HG02885 (cell line): Measurements from ENCODE around the gene FBXL17.

Experiments
- ATAC-seq: cut with Tn5 transposase; IDR thresholded peaks from one replicate; pipeline ENCODE4 v1.9.1; 2021; ENCODE audit warnings: mild to moderate bottlenecking; ENCODE audit not compliant: unreplicated experiment, poor library complexity

FBXL17 gene

DNA sequence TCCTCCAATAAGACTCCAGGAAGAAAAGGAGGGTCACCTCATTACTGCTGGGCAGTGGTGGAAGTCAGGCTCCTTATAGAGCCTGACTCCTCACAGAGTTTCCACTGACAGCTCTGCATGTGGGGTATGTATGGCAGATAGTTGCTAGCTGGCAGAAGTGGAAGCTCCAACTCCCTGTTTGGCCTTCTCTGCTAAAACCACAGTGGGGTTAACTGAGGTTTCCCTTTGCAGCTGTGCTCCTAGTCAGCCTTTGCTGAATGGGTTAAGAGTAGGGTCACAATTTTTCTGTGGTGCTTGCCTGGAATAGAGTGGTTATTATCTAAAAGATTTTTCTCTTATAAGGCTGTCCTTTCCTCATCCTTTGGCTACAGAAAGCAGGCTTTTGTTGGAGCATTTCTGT is 327.5 kb downstream of the FBXL17 start:
- no peak for ATAC-seq

DNA sequence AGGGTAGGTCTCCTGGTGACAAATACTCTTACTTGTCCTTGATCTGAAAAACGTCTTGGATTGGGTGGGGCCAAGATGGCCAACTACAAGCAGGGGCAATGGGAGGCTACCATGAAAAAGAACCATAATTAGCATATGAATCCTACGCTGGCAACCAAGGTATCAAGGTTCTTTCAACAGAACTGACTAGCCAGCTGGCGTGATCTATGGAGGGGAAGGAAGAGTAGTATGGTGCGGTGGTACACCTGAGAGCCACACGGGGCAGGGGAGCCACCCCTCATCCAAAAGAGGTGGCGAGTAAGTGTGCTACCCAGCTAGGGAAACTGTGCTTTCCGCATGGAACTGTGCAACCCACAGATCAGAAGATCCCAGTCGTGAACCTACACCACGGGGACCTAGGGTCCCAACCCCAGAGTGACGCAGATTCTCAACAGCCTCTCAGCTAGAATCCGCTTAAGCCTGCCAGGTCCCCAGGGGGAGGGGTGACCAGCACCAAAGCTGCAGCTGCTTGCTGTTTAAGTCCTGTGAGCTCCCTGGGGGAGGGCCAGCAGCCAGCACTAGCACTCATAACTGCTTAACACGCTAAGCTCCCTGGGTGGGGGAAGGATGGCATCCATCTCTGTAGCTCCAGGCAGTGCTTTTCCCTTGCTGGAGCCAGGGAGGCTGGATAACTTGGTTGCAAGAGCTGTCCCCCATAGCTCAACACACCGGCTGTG is 334.8 kb downstream of the FBXL17 start:
- ATAC-seq = no peak

GRCh38 chr5:108036482-108036881 is 345.4 kb downstream of the FBXL17 start:
- ATAC-seq = no peak

DNA sequence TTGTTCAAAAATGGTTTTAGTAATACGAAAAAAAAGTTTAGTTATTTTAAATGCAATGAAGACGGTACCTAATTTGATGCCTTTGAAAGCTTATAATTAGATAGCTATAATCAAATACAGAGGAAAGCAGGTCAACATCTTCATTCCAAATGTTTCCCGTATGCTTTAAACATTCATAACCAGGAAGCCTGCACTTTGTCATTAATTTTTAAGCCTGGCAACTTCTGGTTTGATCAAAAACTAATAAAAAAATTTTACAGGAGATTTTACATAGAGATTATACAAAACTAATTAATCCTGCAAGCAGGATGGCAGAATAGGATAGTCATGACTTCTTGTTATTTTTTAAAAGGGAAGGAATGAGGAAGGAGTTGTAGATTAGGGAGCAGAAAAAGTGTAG is 353.0 kb downstream of the FBXL17 start:
- no peak for ATAC-seq

- no peak for ATAC-seq
Measured at GRCh38 chr5:108028412-108028811, 353.5 kb downstream of the FBXL17 start.

DNA sequence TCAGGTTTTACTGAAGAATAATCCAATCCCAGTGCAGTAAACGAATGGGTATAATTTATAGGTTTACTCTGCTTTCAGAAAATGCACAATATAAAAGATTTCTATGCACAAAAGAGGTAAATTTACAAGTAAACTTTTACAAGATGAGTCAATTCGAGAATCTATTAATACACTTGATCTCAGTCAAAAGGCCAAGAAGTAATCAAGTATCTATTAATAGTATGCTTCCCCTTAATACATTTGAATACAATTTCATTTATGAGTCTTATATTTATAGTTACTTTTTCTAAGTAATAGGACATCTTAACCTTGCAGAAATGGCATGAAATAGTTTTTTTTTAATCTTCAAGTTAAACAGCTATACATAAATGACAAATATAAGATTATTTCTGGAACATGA is 355.9 kb downstream of the FBXL17 start:
- ATAC-seq = no peak

- ATAC-seq = no peak
Measured at GRCh38 chr5:108024986-108025385, 356.9 kb downstream of the FBXL17 start.

GRCh38 chr5:108016101-108016500 is 365.8 kb downstream of the FBXL17 start:
- ATAC-seq = no peak

DNA sequence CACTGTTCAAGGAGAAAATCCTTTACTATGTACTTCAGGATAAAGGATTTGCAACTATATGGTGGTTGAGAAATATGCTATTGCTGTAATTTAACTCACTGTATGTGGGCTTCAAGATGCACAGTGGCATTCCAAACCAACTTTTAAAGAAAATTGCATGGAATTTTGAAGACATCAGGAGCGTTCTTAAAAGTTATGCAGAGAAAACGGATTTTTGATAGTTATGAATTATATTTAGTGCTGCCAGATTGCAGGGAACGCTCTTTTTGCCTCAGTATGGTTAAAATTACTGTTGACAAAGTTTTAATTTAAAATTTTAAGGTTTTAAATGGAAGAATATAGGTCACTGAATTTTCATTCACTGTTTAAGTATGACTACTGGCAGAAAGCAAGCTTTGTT is 375.1 kb downstream of the FBXL17 start:
- ATAC-seq = no peak

- ATAC-seq = peak; percentile 59
Measured at GRCh38 chr5:108003178-108003577, 378.7 kb downstream of the FBXL17 start.

DNA sequence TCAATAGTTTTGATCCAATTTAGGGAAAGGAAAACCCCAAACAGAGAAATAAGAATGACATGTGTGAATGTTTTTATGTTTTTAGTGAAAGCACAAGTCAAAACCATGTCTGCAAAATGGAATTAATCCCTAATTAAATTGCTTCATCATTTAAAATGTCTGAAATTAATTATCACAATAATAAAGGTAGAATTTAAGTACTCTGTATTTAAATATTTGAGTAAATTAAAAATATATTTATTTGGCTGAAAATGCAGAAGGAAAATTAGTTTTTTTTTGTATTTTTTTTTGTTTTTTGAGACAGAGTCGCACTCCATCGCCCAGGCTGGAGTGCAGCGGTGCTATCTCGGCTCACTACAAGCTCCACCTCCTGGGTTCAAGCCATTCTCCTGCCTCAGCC is 380.7 kb downstream of the FBXL17 start:
- no peak for ATAC-seq

- ATAC-seq = no peak
Measured at GRCh38 chr5:107997338-107997980, 384.4 kb downstream of the FBXL17 start.

DNA sequence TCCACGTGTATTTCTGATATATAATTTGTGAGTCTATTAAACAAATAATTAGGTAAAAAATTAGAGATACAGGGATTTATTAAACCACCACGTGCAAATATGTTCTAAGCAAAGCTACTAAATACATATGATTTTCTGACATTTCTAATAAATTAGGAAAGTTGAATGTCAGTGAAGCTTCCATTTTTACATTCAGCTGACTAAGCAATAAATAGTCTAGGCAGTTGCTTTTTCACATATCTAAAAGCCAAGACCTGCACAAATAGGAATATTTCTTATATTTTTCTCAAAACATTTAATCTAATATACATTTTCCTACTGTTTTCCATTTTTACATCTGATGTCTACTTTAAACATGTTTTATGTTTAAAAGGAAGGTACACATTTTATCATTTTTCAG is 388.6 kb downstream of the FBXL17 start:
- ATAC-seq = no peak

- ATAC-seq = no peak
Measured at GRCh38 chr5:107990881-107991810, 390.8 kb downstream of the FBXL17 start.

DNA sequence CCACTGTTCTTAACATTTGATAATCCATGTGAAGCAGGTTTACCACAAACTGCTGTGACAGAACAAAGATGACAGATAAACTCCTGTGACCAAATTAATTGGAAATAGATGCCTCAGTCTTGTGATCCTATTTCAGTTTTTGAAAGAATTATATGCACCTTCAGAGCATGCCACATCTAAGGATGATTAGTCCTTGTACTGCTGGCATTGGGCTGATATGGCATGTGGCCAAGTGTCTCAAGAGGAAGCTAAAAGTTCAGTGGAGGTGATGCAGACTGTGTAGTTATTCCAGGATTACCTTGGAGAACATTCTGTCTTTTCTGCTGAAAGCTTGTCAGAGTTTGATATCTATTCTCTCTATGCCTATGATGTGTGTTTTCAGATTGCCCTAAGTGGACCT is 396.8 kb downstream of the FBXL17 start:
- no peak for ATAC-seq

DNA sequence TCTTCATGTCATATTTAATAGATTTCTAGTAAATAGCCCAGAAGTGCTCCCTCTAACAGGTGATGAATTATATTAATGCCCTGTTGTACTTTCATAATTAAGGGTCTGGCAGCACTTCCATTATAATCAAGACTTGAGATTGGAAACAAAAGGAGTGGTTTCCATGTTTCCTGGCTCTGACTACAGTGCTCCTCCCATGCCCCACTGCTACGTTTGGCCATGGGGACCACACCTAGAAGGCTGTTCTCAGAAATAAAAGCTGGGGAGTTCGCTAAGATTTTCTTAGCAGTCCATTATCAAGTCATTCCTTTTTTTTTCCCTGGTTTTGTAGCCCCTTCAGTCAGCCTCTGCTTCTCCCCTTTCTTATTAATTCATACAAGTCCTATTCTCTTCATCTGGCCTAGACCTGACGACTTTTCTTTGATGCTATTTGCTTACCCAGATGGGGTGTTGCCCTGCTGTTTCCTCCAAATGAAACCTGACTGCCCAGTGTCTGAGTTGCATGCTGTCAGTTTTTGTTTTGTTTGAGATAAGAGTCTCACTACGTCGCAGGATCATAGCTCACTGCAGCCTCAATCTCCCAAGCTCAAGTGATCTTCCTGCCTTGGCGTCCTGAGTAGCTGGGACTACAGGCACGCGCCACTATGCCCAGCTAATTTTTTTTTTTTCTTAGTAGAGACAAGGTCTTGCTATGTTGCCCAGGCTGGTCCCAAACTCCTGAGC is 399.0 kb downstream of the FBXL17 start:
- no peak for ATAC-seq

DNA sequence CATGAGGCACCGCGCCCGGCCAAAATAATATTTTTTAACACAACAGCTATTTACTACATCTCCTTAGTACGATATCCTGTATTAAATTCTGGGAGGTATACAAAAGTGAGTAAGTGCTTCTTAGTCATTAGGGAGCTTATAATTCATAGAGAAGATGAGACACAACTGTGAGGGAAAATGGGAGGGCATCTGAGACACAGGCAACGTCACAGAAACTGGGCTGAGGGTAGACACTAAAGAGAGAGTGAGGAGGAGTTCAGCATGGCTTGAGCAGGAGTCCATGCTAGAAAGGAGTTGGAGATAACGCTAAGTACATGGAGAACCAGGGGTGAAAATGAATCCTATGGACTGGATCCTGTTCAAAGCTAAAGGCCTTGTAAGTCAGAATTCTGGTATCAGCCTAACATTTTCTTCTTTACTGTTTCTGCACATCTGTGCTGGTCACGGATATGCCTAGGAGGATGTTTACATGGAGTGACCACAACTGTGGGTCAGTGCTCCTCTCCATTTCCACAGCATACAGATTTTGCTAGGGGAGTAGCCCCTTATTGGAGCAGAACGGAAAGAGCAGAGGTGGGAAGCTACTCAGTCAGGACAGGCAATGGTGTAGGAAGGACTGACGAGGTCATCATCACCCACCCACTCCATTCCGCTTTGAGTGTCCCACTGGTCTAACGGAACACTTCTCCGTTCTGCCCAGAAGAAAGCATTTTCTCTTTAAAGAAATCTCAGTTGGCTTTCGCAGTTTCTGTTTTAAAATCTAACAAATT is 400.8 kb downstream of the FBXL17 start:
- no peak for ATAC-seq

GRCh38 chr5:107979900-107980299 is 402.0 kb downstream of the FBXL17 start:
- ATAC-seq = peak; percentile 84

DNA sequence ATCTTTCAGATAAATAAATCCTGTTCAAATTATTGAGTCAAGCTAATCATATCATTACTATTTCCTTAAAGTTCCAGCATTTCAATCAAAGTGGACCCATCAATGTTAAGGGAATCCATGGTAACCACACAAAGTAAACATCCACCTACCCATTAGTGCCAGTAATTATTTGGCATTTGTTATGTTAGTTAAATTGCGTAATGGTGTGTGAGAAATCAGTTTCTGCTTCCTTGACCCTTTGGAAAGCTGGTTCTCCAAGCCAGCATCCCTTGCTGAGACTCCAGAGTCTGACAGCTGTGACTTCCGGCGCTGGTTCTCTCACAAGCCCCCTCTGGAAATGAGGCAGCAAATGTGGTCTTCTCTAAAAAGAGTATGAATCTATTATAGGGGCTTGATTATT is 402.6 kb downstream of the FBXL17 start:
- no peak for ATAC-seq
